Stimulated activated naive CD8-positive, alpha-beta T cell treated with anti-CD3 and anti-CD28 coated beads, Interleukin-15, Interleukin-2, amounts not matched to agents 100 ng/mL and 50 ng/mL, for 24 hours (primary cell): Measurements from ENCODE around the gene ANXA9.

Experiments used
- H3K27ac Mint-ChIP-seq: one replicate; pipeline ENCODE4 v1.8.0; 2021; ENCODE audit warnings: mild to moderate bottlenecking, mixed read lengths
- H3K27me3 Mint-ChIP-seq: one replicate; pipeline ENCODE4 v1.8.0; 2021; ENCODE audit warnings: mixed read lengths
- H3K36me3 Mint-ChIP-seq: one replicate; pipeline ENCODE4 v1.8.0; 2021; ENCODE audit warnings: low read depth, mixed read lengths
- H3K4me1 Mint-ChIP-seq: one replicate; pipeline ENCODE4 v1.8.0; 2021; ENCODE audit warnings: low read depth, mixed read lengths
- H3K4me3 Mint-ChIP-seq: one replicate; pipeline ENCODE4 v1.8.0; 2021; ENCODE audit warnings: mild to moderate bottlenecking, mixed read lengths
- H3K9me3 Mint-ChIP-seq: one replicate; pipeline ENCODE4 v1.8.0; 2021; ENCODE audit warnings: mixed read lengths

Gene ANXA9

DNA sequence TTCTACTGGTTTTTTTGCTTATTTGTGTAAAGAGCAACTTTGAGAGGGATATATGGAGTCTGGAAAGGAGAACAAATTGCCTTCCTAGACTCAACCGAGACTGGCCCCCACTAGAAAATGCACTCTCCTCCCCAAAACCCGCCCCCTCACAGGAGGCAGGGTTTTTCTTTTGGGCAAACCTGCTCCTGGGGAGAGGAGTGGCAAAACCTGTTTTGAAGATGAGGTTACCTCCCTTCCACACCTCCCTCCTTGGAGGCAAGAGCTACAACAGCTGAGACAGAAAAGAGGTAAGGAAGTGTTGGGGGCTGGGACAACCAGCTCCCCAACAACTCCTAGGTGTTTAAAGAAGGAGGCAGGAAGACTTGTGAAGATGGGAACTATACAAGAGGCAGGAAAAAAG is 54.3 kb downstream of the ANXA9 start, which contains the start of gene BNIPL:
BNIPL (plus strand) TSS at position 231 of the 400 bp plus-strand sequence; CDS start at position 371, 140 bp downstream.
- Mint-ChIP-seq H3K4me3 (no peak within 1 kb of the TSS), H3K27ac (no peak within 1 kb of the TSS), H3K27me3 (no peaks in the 10 kb centered on the region), H3K36me3 (peaks cover 29% of the 10 kb centered on the region), H3K9me3 (no peaks in the 10 kb centered on the region), H3K4me1 (no peaks in the 10 kb centered on the region)

DNA sequence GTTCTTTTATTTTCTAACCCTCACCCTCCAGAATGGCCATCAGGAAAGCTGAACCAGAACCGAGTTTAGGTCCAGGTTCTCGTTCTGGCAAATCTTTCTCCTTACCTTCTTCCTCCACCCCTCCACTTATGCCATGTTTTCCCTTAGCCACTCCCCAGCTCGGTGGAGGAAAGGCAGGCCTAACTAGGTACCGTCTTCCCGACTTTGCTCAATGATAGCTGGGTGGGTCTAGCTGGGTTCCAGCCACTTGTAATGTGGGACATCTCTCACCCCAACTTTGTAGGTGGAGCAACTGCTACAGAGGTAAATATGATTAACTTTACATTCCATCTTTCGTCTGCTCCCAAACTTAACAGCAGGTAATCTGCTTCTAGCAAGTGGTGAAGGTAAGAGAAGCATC is 54.9 kb downstream of the ANXA9 start:
- Mint-ChIP-seq H3K4me1 (no peaks in the 10 kb centered on the region), H3K27ac (no peak overlapping the region), H3K4me3 (no peak overlapping the region), H3K27me3 (no peaks in the 10 kb centered on the region), H3K9me3 (no peaks in the 10 kb centered on the region), H3K36me3 (peaks cover 29% of the 10 kb centered on the region)

DNA sequence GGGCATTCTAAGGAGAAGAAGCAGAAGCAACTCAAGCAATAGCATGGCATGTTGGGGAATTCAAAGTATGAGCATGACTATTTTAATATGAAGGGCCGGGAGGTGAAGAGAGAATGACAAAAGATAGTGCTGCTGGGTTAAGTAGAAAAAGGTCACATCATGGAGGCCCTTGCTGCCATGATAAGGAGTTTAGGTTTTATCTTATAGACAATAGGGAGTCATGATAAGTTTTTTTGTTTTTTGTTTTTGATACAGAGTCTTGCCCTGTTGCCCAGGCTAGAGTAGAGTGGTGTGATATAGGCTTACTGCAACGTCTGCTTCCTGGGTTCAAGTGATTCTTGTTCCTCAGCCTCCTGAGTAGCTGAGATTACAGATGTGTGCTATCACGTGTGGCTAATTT is 57.4 kb downstream of the ANXA9 start:
- H3K4me1 Mint-ChIP-seq, result peaks cover 10% of the 10 kb centered on the region
- H3K36me3 Mint-ChIP-seq, result peaks cover 18% of the 10 kb centered on the region
- no peaks in the 10 kb centered on the region for H3K9me3 Mint-ChIP-seq
- no peak overlapping the region for H3K4me3 Mint-ChIP-seq
- H3K27ac Mint-ChIP-seq, result no peak overlapping the region
- no peaks in the 10 kb centered on the region for H3K27me3 Mint-ChIP-seq

DNA sequence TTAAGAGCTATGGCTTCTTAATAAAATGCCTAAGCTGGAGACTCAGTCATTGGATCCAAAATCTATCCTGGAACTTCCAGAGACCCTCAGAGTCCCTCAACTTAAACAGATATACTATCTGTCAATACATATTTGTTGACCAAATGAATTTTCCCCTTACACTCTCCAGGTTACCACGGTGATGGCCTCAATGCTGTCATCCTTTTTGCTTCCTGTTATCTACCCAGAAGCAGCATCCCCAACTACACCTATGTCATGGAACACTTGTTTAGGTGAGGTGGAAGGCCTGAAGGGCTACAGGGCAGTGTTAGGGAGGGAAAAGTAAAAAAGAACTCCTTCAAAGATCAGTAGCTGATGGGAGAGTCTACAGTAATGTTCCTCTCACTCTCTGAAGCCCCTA is 61.1 kb downstream of the ANXA9 start:
- Mint-ChIP-seq H3K27me3 (no peaks in the 10 kb centered on the region), H3K36me3 (no peaks in the 10 kb centered on the region), H3K4me1 (peaks cover 32% of the 10 kb centered on the region), H3K27ac (no peak overlapping the region), H3K4me3 (no peak overlapping the region), H3K9me3 (no peaks in the 10 kb centered on the region)
